Measurements from ENCODE around the gene OTUB1.

Gene OTUB1

DNA sequence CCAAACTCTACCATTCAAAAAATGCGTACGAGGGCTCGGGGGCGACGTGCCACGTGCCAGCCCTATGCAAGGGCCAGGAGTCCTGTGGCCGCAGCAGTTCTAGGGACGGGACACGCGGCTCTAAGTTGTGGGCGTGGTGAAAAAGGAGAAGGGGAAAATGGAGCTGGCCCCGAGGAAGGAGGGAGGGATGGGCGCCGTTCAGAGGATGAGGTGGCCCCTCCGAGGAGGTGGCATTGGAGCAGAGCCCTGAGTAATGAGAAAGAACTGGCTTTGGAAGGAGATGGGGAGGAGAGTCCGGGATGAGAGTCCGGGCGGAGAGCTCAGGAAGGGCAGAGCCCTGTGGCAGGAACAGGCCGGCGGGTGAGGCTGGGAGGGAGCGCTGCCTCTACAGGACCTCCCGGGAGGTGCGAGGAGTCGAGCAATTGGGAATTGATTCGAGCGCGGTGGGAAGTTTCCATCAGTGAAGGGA is 21.0 kb downstream of the OTUB1 start:
- DNase-seq = no peak

GRCh38 chr11:64007629-64008282 is 21.5 kb downstream of the OTUB1 start:
- DNase-seq = no peak

- no peak for DNase-seq
Measured at GRCh38 chr11:64008283-64008913, 22.2 kb downstream of the OTUB1 start.

GRCh38 chr11:64008914-64009633 is 22.8 kb downstream of the OTUB1 start:
- no peak for DNase-seq

GRCh38 chr11:64009710-64010109 is 23.5 kb downstream of the OTUB1 start:
- no peak for DNase-seq

DNA sequence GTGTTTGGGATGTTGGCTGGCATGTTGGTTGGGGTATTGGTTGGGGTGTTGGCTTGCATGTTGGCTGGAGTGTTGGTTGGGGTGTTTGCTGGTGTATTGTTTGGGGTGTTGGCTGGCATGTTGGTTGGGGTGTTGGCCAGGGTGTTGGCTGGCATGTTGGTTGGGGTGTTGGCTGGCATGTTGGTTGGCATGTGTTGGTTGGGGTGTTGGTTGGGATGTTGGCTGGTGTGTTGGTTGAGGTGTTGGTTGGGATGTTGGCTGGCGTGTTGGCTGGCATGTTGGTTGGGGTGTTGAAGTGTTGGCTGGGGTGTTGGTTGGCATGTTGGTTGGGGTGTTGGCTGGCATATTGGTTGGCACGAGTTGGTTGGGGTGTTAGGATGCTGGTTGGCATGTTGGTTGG is 24.5 kb downstream of the OTUB1 start:
- no peak for DNase-seq

DNA sequence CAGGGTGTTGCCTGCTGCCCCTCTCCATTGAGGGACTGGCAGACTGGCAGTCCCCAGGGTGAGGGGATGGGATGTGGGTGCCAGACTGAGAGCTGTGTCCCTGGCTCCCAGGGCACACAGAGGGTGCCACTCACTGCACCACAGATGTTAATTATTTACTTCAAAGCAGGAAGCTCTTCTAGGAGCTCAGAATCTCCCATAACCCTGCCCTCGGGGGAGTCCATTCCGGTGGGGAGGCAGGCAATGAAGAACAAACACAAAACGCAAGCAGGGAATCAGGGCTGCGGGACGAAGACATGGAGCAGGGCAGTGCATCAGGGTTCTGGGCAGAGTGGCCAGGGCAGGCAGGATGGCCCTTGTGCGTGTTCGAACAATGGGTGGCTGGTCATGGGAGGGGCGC is 25.1 kb downstream of the OTUB1 start:
- no peak for DNase-seq

DNA sequence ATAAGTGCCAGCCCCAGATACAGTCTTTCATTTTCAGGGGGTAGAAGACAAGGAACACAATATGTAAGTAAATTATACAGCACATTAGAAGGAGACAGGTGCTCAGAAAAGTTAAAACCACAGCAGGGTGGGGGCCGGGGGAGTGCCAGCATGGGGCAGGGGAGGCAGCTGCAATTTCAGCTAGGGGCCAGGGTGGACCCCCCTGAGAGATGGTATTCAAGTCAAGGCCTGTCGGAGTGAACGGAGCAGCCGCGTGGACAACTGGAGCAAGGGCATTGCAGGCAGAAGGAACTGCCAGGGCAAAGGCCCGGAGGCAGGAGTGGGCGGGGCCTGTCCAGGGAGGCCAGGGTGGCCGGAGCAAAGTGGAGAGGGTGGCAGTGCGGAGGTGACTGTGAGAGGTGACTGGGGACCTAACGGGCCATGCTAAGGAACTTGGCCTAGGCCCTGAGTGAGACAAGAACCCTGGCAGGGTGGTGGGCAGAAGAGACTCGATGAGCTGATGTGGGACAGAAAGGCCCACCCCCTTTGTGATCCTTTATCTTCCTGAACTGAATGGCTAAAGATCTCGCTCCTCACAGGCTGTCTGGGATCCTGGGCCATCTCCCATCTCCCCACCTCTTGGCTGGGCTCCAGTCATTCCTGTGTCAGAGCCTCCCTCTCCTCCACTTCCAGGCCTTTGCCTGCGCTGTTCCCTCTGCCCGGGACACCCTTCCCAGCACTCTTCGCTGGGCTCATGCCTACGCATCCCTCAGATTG is 27.1 kb downstream of the OTUB1 start:
- no peak for DNase-seq

- DNase-seq = no peak
Measured at GRCh38 chr11:64014356-64014755, 28.1 kb downstream of the OTUB1 start.

GRCh38 chr11:64015510-64015909 is 29.3 kb downstream of the OTUB1 start:
- no peak for DNase-seq

DNA sequence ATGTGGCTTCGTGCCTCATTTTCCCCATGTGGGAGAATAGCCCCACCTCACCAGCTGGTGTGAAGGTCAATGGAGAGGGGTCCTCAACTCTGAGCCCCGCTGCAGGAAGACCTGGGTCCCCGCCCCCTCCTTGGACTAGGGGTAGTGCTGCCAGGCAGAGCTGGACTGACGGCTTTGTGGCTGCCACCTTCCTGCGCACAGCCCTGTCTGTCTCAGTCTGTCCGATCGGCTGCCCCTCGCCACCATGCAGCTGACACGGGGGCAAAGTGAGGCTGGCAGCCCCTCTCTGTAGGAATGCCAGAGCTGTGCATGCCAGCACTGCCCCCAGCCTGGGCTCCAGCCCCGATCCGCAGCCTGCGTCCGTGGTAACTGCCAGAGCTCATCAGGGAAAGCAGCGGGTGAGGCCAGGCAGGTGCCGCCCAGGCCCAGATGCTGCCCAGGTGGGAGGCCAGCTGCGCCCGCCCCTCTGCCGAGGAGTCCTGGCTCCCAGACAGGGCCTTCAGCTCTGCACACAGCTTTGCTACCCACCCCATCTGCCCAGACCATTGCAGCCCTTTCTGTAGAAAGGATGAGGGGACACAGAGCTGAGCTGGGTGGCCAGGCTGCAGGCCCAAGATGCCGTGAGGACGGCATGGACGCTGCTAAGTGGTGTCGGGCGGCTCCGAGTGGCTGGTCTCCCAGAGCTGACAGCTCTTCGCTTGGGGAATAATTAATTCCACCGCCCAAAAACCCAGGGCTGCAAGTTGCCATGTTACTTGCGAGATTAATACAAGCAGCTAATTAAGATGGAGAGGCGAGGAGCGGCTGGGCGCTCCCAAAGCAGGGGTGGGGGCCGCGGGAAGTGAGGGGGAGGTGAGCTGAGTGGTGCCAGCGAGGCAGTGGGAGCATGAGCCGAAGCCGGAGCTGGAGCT is 30.0 kb downstream of the OTUB1 start:
- no peak for DNase-seq

DNA sequence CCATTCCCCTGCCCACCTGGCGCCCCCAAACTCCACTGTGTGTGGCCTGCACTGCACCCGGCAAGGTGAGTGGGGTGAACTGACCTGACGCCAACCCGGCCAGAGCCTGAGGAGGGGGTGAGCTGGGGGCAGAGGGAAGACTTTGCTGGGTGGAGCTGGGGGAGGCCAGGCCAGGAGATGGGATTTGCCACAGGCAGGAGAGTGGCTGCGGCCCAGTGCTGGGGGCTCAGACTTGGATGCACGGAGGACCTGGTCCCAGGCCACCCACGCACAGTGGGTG is 31.6 kb downstream of the OTUB1 start:
- no peak for DNase-seq

GRCh38 chr11:64018310-64018709 is 32.1 kb downstream of the OTUB1 start:
- DNase-seq = no peak

- no peak for DNase-seq
Measured at GRCh38 chr11:64019106-64020037, 33.1 kb downstream of the OTUB1 start.

- DNase-seq = no peak
Measured at GRCh38 chr11:64020976-64021756, 34.9 kb downstream of the OTUB1 start.

DNA sequence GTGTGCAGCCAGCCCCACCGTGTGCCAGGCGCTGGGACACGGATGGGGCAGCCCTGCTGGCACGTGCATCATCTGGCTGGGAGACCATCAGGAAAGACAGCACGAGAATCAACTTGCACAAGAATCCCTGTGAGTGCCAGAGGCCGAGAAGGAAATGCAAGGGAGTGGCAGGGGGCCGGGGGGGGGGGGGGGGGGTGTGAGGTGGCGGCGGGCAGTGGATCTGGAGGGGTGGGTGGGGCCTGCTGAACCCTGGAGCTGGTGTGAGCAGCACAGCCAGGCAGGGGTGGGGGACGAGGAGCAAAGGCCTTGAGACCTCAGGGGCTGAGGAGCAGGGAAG is 35.5 kb downstream of the OTUB1 start:
- DNase-seq = no peak

- no peak for DNase-seq
Measured at GRCh38 chr11:64022125-64022784, 36.0 kb downstream of the OTUB1 start.

DNA sequence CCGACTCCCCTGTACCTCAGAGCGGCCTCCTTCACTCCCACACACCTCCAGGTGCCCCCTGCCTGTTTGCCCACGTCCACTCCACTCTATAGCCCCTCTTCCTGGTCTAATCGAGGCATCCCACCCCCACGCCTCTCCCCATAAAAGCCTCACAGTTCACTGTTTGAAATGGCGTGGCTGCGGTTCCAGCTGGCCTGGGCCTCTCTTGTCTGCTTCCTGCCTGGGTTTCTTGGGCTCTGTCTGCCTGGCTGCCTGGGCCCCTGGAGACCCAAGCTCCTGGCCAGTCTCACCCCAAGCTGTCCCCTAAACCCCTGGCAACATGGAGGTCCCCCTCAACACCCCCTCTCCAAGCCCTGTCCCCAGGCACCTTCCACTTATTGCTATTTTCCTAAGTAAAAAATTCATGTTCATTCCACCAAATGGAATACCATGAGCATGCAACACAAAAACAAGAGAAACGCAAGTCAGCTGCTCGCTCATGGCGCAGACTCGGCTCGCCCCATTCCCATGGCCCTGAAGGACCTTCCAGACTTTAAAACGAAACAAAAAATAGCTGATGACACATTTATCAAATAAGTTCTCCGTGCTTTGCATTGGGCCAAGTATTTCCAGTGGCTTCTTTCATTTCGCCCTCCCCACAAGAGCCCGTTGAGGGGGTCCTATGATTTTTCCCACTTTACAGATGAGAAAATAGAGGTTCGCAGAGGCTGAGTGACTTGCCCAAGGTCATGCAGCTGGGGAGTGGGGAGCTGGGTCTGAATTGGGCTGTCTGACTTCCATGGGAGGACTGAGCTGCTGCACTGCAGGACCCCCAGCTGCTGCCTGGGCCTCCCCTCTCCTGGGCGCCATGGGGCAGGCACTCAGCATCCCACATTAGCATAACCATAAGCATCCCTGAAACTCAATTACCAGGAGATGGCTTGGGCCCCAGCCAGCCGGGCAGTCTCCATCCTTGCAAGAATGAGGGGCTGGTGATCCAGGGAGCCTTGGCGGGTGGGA is 37.8 kb downstream of the OTUB1 start:
- no peak for DNase-seq

GRCh38 chr11:64025205-64025604 is 39.0 kb downstream of the OTUB1 start:
- DNase-seq = no peak

Data from stimulated activated CD4-positive, alpha-beta T cell treated with anti-CD3 and anti-CD28 coated beads, Interleukin-4, amount 100 ng/mL, for 24 hours (primary cell).